ENCODE data around the gene HNRNPH2. TPM values are rescaled to one million over a fixed set of nuclear protein-coding genes. Genes with fewer than 3 reads are reported as not detected.

The HNRNPH2 gene
- total RNA-seq, 1 experiment from 2014 or later, result 49.8 TPM

- H3K9me2 ChIP-seq (ENCODE audit: insufficient read depth), result no peaks in the 10 kb centered on the region
- H2AFZ ChIP-seq (ENCODE audit: low read depth, low read length, poor library complexity, severe bottlenecking), result no peak overlapping the region
- H3K4me3 ChIP-seq (replicated peaks in 1 of 2; ENCODE audit: low read depth in 1 of 2, low read length in 2 of 2), result no peak overlapping the region
- no peaks in the 10 kb centered on the region for H3K9me3 ChIP-seq (ENCODE audit: control insufficient read depth in 1 of 2, insufficient read depth in 1 of 2, low read depth in 1 of 2, low read length in 2 of 2)
- no peak for ATAC-seq
- ChIA-PET RAD21 (ENCODE audit: low non-redundant PET in 1 of 2, low total read pairs in 2 of 2, uncharacterized antibody in 2 of 2, unreplicated experiment in 2 of 2) (no interaction called here), CTCF (no interaction called here), POLR2A (no interaction called here)
- intact Hi-C loops (cut with micrococcal nuclease), result no loop called here
- H4K20me1 ChIP-seq (ENCODE audit: insufficient read depth), result no peaks in the 10 kb centered on the region
- H3K79me2 ChIP-seq (ENCODE audit: insufficient read depth, low read length), result no peaks in the 10 kb centered on the region
- TF ChIP-seq RAD21 (IDR thresholded peaks at IDR 0.05; ENCODE audit: low read depth), result no peak
- TF ChIP-seq JUND (IDR thresholded peaks at IDR 0.05), result no peak
- TF ChIP-seq POLR2AphosphoS5 (IDR thresholded peaks at IDR 0.05; ENCODE audit: low read depth, low read length), result no peak
- no peak for TF ChIP-seq FOSL1 (IDR thresholded peaks at IDR 0.05; ENCODE audit: low read depth)
- TF ChIP-seq POLR2A (IDR thresholded peaks at IDR 0.05; ENCODE audit: borderline replicate concordance, extremely low read depth, insufficient read depth, insufficient read length), result no peak
- no peak for TF ChIP-seq YY1 (IDR thresholded peaks at IDR 0.05; ENCODE audit: extremely low read depth, insufficient replicate concordance, low read depth, low read length)
- no peak for TF ChIP-seq ZNF274 (IDR thresholded peaks at IDR 0.05; ENCODE audit: low read depth, low read length)
- TF ChIP-seq CEBPB (IDR thresholded peaks at IDR 0.05; ENCODE audit: low read depth), result no peak
- no peak for TF ChIP-seq EGR1 (IDR thresholded peaks at IDR 0.05; ENCODE audit: low read depth)
- TF ChIP-seq SIN3A (IDR thresholded peaks at IDR 0.05; ENCODE audit: low read depth), result no peak
- TF ChIP-seq CBX3 (IDR thresholded peaks at IDR 0.05; ENCODE audit: low read depth), result no peak
- no peak for TF ChIP-seq ZFX (IDR thresholded peaks at IDR 0.05)
- no peak for TF ChIP-seq SP1 (IDR thresholded peaks at IDR 0.05; ENCODE audit: low read depth)
- TF ChIP-seq TCF7L2 (IDR thresholded peaks at IDR 0.05; ENCODE audit: borderline replicate concordance, extremely low read depth, insufficient read depth, insufficient read length), result no peak
- H3K27me3 ChIP-seq (ENCODE audit: insufficient read depth, low read length), result no peaks in the 10 kb centered on the region
- no peak for DNase-seq (ENCODE audit: low read depth, low spot score)
- H3K27ac ChIP-seq (ENCODE audit: low read depth, low read length), result no peak overlapping the region
- no TSS peak for BruUV-seq (replicated peaks)
- H3K4me2 ChIP-seq (ENCODE audit: low read length), result no peak overlapping the region
- H3K9ac ChIP-seq (ENCODE audit: low read length), result no peak overlapping the region
- H3K4me1 ChIP-seq (ENCODE audit: control insufficient read depth in 1 of 2, insufficient read depth in 2 of 2, low read length in 2 of 2), result no peaks in the 10 kb centered on the region
- no peaks in the 10 kb centered on the region for H3K36me3 ChIP-seq (ENCODE audit: control insufficient read depth in 1 of 2, insufficient read depth in 2 of 2, low read length in 2 of 2)
Observed at GRCh38 chrX:101442085-101442484, 34.1 kb downstream of the HNRNPH2 start.

DNA sequence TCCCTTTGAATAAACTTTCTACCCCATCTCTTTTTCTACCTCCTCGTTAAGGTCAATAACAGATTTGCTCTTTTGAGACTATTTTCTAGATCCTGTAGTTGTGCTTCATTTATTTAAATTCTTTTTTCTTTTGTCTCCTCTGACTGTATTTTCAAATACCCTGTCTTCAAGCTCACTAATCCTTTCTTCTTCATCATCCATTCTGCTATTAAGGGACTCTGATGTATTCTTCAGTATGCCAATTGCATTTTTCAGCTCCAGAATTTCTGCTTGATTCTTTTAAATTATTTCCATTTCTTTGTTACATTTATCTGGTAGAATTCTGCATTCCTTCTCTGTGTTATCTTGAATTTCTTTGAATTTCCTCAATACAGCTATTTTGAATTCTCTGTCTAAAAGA lies 41.3 kb downstream of the HNRNPH2 start:
- no TSS peak for BruUV-seq (replicated peaks)
- H3K79me2 ChIP-seq (ENCODE audit: insufficient read depth, low read length), result no peaks in the 10 kb centered on the region
- no peaks in the 10 kb centered on the region for H3K36me3 ChIP-seq (ENCODE audit: control insufficient read depth in 1 of 2, insufficient read depth in 2 of 2, low read length in 2 of 2)
- DNase-seq (ENCODE audit: low read depth, low spot score) (no peak), ATAC-seq (no peak)
- intact Hi-C loops (cut with micrococcal nuclease), result no loop called here
- no peak overlapping the region for H2AFZ ChIP-seq (ENCODE audit: low read depth, low read length, poor library complexity, severe bottlenecking)
- no peaks in the 10 kb centered on the region for H3K27me3 ChIP-seq (ENCODE audit: insufficient read depth, low read length)
- no peak overlapping the region for H3K27ac ChIP-seq (ENCODE audit: low read depth, low read length)
- H3K9ac ChIP-seq (ENCODE audit: low read length), result no peak overlapping the region
- no peaks in the 10 kb centered on the region for H3K4me1 ChIP-seq (ENCODE audit: control insufficient read depth in 1 of 2, insufficient read depth in 2 of 2, low read length in 2 of 2)
- H3K9me3 ChIP-seq (ENCODE audit: control insufficient read depth in 1 of 2, insufficient read depth in 1 of 2, low read depth in 1 of 2, low read length in 2 of 2), result no peaks in the 10 kb centered on the region
- H3K4me2 ChIP-seq (ENCODE audit: low read length), result no peak overlapping the region
- ChIA-PET POLR2A (no interaction called here), RAD21 (ENCODE audit: low non-redundant PET in 1 of 2, low total read pairs in 2 of 2, uncharacterized antibody in 2 of 2, unreplicated experiment in 2 of 2) (no interaction called here), CTCF (no interaction called here)
- no peak overlapping the region for H3K4me3 ChIP-seq (replicated peaks in 1 of 2; ENCODE audit: low read depth in 1 of 2, low read length in 2 of 2)
- H3K9me2 ChIP-seq (ENCODE audit: insufficient read depth), result no peaks in the 10 kb centered on the region
- H4K20me1 ChIP-seq (ENCODE audit: insufficient read depth), result no peaks in the 10 kb centered on the region
- TF ChIP-seq CEBPB (IDR thresholded peaks at IDR 0.05; ENCODE audit: low read depth) (no peak), SP1 (IDR thresholded peaks at IDR 0.05; ENCODE audit: low read depth) (no peak), YY1 (IDR thresholded peaks at IDR 0.05; ENCODE audit: extremely low read depth, insufficient replicate concordance, low read depth, low read length) (no peak), ZNF274 (IDR thresholded peaks at IDR 0.05; ENCODE audit: low read depth, low read length) (no peak), ZBTB33 (IDR thresholded peaks at IDR 0.05; ENCODE audit: extremely low read depth, insufficient replicate concordance, low read length) (no peak), REST (IDR thresholded peaks at IDR 0.05; ENCODE audit: low read depth) (no peak), POLR2AphosphoS5 (IDR thresholded peaks at IDR 0.05; ENCODE audit: low read depth, low read length) (no peak), ELF1 (IDR thresholded peaks at IDR 0.05; ENCODE audit: borderline replicate concordance, low read depth) (no peak)
- TF ChIP-seq, protein P1, sequence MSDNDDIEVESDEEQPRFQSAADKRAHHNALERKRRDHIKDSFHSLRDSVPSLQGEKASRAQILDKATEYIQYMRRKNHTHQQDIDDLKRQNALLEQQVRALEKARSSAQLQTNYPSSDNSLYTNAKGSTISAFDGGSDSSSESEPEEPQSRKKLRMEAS (IDR thresholded peaks at IDR 0.05), result no peak

Measured in HCT116 (cell line).